ENCODE measurements around the gene C1QB. TPM values are rescaled to one million over a fixed set of nuclear protein-coding genes. Genes with fewer than 3 reads are reported as not detected.
"Not testable (repeated sequence)": the region's sequence is repeated elsewhere in the genome, so short reads cannot be mapped to it uniquely, and the experiment has no call there.

Gene C1QB
- total RNA-seq, 1 experiment from 2014 or later: not detected

DNA sequence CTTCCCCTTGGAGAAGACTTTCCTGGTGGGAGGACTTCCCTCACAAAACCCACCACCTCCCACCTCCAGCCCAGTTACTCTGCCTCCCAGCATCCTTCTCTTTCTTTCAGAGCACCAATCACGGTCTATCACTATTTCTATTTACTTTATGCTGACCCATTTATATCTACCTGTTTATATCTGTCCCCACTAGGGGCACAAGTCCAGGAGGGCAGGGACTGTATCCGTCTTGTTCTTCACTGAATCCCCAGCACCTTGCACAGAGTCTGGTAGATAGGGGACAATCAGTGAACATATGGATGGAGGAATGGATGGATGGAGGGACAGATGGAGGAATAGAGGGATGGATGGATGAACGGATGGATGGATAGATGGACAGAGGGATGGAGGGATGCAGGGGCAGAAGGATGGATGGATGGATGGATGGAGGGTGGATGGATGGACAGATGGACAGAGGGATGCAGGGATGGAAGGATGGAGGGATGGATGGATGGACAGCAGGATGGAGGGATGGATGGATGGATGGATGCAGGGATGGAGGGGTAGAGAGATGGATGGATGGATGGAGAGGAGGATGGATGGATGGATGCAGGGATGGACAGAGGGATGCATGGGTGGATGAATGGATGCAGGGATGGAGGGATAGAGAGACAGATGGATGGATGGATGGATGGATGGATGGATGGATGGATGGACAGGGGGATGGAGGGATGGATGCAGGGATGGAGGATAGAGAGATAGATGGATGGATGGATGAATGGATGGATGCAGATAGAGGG is 5.5 kb downstream of the C1QB start:
- DNase-seq (ENCODE audit: low spot score): no peak
- in situ Hi-C loops (cut with HindIII; ENCODE audit: low sequenced_read_pairs): no loop called here

DNA sequence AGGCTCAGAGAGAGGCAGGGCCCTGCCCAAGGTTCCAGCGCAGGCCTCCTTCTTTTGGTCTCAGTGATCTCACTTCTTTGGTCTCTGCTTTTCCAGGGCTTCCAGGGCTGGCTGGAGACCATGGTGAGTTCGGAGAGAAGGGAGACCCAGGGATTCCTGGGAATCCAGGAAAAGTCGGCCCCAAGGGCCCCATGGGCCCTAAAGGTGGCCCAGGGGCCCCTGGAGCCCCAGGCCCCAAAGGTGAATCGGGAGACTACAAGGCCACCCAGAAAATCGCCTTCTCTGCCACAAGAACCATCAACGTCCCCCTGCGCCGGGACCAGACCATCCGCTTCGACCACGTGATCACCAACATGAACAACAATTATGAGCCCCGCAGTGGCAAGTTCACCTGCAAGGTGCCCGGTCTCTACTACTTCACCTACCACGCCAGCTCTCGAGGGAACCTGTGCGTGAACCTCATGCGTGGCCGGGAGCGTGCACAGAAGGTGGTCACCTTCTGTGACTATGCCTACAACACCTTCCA is 7.7 kb downstream of the C1QB start:
- DNase-seq (ENCODE audit: low spot score): no peak
- in situ Hi-C loops (cut with HindIII; ENCODE audit: low sequenced_read_pairs): no loop called here

DNA sequence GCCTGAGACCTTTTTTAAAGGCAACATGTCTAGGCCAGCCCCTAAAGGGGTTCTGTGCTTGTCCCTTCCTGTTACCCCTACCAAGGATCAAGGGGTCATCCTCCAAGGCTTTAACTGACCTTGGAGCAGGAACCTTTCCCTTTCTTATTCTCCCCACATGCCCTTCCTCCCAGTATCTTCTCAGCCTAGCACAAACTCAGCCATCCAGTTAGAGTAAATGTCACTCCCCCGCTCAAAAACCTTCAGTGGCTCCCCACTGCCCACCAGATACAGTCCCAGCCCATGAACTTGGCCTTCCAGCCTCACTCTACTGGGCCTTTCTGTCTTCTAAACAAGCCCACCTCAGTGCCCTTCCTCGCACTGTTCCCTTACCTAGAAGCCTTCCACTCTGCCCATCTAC is 8.8 kb downstream of the C1QB start:
- no peak for DNase-seq (ENCODE audit: low spot score)
- in situ Hi-C loops (cut with HindIII; ENCODE audit: low sequenced_read_pairs): no loop called here

DNA sequence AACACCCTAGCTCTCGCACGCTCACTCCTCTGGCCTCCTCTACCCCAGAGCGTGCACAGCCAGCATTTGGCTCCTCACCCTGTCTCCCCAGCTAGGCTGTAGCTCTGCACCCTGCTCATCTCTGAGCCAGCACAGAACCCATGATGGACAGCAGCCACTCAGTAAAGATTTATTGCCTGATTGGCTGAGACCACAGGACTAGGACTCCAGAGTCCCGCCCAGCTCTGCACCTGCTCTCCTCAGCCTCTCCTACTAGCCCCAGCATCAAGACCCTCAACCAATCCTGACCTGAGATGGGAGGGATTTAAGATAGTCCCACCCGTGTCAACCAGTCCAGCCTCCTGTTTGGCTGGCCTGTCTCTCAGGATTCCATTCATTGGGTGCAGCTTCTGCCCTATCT is 9.3 kb downstream of the C1QB start:
- in situ Hi-C loops (cut with HindIII; ENCODE audit: low sequenced_read_pairs): no loop called here
- peak; percentile 25 for DNase-seq (ENCODE audit: low spot score)

DNA sequence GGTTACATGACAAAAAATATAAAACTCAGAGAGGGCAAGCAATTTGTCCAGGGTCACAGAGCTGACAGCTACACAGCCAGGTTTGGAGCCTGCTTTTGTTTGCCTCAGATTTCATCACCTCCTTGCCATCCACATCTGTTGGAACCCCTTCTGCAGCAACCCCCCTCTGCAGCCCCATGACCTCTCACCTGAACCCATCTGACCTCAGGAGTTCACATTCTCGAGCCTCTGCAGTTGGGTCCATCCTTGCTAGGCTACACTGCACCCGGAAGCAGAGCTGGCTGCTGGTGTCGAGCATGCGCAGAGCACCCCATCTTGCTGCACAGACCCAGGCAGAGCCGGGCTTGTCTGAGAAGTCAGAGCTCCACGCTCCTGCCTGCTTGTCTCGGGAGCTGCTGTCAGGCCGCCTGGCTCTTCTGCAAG is 10.0 kb downstream of the C1QB start:
- no peak for DNase-seq (ENCODE audit: low spot score)
- in situ Hi-C loops (cut with HindIII; ENCODE audit: low sequenced_read_pairs): no loop called here

DNA sequence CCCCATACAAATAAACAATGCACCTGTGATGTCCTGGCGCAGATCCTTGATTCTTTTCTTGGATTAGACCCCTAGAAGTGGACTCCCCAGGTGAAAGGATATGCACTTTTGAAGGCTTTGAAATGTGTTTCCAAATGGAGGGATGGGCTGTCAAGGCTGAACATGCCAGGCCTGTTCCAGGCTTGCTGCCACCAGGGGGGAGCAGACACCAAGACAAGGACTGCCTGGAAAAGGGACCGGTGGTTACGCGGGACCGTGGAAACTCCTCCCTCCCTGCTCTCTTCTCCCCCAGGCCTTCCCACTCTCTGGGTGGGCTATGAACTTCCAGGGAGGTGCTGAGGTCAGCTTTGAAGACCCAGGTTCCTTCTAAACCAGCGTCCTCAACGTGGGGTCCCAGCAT is 12.7 kb downstream of the C1QB start:
- in situ Hi-C loops (cut with HindIII; ENCODE audit: low sequenced_read_pairs): no loop called here
- no peak for DNase-seq (ENCODE audit: low spot score)

DNA sequence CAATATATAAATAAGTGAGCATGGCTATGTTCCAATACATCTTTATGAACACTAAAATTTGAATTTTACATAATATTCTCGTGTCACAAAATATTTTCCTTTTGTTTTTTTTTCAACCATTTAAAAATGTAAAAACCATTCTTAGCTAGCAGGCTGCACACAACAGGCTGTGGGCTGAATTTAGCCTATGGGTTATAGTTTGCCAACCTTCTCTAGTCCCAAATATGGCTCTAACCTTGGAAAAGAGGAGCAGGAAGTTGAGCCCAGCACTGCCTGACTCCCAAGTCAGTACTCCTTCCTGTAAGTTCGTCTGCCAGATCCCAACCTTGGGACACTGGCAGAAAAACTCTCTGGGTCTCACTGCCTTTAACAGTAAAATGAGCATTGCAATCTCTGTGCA is 13.4 kb downstream of the C1QB start:
- in situ Hi-C loops (cut with HindIII; ENCODE audit: low sequenced_read_pairs): no loop called here

DNA sequence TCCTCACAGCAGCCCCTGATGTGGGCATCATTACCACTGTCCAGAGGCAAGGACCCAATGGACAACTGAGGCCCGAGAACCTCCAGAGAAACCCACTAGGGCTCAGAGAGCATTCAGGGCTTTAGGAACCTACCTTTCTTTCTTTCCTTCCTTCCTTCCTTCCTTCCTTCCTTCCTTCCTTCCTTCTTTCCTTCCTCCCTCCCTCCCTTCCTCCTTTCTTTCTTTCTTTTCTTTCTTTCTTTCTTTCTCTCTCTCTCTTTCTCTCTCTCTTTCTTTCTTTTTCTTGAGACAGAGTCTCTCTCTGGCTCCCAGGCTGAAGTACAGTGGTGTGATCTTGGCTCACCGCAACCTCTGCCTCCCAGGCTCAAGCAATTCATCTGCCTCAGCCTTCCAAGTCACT is 15.8 kb downstream of the C1QB start:
- in situ Hi-C loops (cut with HindIII; ENCODE audit: low sequenced_read_pairs): not testable (repeated sequence)

More for the DNA sequence above, 13.4 kb downstream of the C1QB start:
- no peak for DNase-seq (ENCODE audit: low spot score)

DNA sequence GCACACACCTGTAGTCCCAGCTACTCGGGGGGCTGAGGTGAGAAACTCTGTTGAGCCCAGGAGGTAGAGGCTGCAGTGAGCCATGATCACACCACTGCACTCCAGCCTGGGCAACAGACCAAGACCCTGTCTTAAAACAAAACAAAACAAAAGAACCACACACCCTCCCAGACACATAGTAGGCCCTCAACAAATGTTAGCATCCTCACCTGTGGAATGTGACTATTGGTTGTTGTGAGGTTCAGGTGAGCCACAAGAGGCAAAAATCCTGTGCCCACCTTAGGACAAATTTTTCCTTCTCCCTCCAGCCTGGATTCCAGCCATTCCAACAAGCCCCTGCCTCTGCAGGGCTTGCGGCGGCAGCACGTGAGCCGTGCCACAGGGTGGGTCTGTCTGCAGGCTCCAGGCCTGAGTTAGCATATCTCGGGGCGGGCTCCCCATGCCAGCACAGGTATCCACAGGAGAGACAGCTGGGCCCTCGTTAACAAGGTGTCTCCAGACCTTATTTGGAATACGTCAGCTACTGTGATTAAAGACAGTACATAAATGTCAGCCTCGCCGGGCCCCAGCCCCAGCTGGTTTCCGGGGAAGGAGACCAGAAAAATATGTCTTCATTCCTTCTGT is 17.4 kb downstream of the C1QB start:
- no peak for DNase-seq (ENCODE audit: low spot score)
- in situ Hi-C loops (cut with HindIII; ENCODE audit: low sequenced_read_pairs): no loop called here

More for the DNA sequence above, 15.8 kb downstream of the C1QB start:
- not testable (repeated sequence) for DNase-seq (ENCODE audit: low spot score)

DNA sequence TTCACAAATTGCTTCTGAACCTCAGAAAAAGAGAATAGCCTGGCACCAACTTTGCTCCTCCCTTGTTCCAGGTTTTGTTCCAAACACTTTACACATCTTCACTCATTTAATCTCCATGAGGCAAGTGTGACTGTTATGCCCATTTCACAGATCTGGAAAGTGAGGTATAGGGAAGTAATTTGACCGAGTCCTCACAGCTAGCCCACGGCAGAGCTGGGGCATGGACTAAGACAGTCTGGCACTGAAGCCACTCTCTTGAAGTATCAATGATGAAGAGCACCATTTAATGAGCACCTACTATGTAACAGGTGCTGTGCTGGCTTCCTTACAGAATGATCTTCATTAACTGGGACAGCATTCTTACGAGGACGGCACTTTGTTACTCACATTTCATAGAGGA is 19.0 kb downstream of the C1QB start:
- in situ Hi-C loops (cut with HindIII; ENCODE audit: low sequenced_read_pairs): no loop called here
- no peak for DNase-seq (ENCODE audit: low spot score)

DNA sequence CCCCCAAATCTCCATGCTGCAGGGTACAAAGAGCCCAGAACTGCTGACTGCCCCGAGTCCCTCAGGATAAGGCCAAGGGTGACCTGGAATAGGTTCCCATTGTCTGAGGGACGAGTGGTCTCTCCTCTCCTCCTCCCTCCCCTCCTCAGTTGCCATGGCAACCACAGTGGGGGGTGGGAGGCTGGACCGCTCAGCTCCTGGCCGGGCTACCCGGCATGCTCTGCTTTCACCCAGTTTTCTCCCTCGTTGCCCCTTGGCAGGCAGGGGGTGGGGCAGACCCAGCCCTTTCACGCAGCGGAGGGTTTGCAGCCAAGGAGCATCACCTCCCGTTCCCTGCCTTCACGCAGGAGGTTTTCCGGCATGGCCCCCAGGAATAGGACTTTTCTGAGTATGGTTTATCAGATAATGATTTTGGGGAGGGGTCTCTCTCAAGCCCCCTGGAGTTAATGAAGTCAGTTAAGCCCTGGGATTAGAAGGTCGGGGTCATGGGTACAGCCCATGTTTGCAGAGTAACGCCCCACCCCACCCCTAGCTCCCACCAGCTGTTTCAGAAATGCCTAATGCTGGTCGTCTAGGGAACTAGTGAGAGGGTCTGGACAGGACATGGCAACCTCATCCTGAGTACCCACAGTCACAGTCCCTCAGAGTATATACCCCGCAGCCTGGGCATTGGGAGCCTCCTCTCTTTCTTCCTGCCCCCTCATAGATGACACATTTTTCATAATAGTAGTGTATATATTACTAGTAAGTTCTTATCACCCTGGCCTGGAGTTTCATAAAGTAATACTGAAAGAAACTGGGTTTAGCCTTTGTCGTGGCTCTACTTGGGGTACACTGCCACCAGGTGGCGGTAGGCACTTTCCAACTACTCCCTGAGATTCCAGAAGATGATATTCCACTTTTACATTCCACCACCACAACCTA is 20.7 kb downstream of the C1QB start:
- DNase-seq (ENCODE audit: low spot score): peak; percentile 33
- in situ Hi-C loops (cut with HindIII; ENCODE audit: low sequenced_read_pairs): no loop called here

DNA sequence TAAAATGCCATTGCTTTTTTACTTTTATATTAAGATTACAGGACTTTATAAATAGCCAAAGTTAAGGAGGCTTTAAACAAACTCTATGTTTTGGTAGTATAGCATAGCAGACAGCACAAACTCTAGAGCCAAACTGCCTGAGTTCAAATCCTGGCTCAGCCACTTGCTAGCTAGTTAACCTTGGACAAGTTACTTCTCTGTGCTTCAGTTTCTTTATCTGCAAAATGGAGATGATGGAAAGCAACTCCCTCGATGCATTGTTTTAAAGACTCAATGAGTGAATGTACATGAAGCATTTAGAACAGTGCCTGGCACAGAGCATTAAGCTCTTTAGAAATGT is 21.3 kb downstream of the C1QB start:
- DNase-seq (ENCODE audit: low spot score): no peak
- in situ Hi-C loops (cut with HindIII; ENCODE audit: low sequenced_read_pairs): no loop called here

DNA sequence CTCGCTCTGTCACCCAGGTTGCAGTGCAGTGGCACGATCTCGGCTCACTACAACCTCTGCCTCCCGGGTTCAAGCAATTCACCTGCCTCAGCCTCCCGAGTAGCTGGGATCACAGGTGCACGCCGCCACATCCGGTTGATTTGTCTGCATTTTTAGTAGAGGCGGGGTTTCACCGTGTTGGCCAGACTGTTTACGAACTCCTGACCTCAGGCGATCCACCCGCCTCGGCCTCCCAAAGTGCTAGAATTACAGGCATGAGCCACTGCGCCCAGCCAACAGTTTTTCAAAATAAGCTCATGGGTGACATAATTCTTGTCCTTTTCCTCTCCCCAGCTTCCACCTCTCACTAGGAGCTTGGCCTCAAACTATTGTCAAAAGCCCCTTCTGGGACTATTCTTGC is 23.1 kb downstream of the C1QB start:
- in situ Hi-C loops (cut with HindIII; ENCODE audit: low sequenced_read_pairs); DNase-seq (ENCODE audit: low spot score): not testable (repeated sequence)

DNA sequence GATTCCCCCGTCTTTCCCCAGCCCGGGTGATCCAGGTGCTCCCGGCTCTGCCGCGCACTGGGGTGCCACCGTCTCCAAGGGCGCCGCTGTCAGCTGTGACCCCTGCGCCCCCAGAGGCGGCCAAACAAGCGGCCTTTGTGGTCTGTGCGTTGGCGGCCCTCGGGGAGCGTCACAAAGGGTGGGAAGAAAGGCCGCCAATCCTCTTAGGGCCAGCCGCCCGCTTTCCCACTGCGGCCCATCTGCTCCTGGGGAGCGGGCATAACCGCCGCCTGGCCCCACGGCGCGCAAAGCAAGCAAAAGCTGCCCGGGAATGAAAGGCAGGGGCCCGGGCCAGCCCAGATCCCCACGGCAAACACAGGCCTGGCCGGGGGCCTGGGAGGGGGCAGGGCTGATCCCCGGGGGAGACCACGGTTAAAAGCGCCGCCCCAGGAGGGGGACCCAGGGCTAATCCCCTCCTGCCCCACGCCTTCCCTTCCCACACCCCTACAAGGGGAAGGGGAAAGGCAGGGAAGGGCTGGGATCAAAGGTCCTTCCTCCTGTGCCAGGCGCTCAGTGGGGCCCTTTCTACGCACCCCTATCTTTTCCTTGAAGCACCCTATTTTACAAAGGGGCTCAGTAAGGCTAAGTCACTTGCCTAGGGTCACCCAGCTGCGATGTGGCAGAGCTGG is 24.0 kb downstream of the C1QB start:
- in situ Hi-C loops (cut with HindIII; ENCODE audit: low sequenced_read_pairs): no loop called here
- DNase-seq (ENCODE audit: low spot score): no peak

DNA sequence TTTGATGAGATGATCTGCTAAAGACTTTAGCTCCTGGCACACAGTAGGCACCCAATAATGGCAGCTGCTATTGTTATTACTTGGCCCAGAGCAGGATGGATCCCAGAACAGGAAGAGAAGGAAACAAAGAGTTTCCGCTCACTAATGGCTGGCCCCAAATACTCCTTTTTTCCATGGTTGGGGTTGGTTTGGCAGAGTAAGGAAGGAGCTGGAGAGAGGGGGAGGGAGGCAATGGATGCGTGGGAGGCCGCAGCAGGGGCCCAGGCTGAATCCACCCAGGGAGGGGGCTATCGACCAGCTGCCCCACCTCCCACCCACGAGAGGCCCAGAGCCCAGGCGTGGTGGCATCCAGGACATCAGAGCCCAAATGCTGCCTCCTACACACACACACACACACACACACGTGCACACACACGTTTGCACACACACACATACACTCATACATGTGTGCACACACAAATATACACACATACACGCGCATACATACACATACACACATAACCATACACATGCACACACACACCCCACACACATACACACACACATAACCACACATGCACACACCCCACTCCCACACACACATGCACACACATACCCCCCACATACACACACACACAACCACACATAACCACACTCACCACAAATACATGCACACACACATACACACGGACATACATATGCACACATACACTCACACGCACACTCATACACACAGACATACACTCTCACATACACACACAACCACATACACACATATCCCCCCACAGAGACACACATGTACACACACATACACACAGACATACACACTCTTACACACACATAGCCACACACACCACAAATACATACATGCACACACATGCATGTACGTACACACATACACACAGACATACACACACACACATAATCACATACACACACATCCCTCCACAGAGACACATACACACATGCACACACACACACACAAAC is 25.2 kb downstream of the C1QB start:
- in situ Hi-C loops (cut with HindIII; ENCODE audit: low sequenced_read_pairs): no loop called here
- no peak for DNase-seq (ENCODE audit: low spot score)

DNA sequence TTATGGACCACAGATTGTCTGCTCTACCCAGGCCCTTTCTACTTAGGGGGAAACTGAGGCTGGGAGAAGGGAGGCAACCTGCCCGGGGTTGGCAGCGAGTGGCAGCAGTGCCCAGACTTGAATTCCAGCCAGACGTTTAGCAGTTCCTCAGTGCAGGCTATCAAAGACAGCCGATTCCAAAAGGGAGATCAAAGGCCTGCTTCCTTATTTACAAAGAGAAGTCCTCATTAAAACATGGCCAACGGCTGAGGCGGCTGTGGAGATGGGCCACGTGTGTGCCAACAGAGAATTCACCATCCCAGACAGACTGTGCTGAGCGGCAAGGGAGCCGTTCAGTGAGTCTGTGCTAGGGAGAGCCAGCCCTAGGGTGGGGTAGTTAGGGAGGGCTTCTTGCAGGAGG is 27.7 kb downstream of the C1QB start:
- DNase-seq (ENCODE audit: low spot score): no peak
- in situ Hi-C loops (cut with HindIII; ENCODE audit: low sequenced_read_pairs): no loop called here

DNA sequence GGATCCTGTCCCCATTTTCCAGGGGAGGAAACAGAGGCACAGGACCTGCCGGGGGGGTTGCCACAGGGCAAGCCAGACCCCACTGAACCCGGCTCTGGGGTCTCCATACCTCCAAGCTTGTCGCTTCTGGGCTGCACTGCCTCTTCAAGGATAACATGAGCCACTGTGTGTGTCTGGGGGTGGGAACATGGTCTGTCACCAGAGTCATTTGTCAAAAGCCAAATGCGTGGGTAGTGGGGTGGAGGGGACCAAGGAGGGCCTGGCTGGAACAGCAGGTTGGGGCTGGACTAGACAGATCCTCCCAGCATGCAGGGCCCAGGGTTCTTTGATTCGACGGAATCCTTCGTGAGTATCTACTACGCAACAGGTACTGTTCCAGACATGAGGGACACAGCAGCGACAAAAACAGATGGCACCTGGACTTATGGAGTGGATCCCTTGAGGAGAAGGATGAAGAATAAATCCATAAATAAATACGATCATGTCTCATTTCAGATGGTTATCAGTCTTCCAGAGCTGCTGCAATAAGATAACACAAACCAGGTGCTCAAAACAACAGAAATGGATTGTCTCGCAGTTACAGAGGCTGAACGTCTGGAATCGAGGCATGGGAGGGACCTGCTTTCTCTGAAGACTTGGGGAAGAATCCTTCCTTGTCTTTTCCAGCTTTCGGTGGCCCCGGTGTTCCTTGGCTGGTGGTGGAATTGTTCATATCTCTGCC is 28.7 kb downstream of the C1QB start:
- no peak for DNase-seq (ENCODE audit: low spot score)
- in situ Hi-C loops (cut with HindIII; ENCODE audit: low sequenced_read_pairs): no loop called here

DNA sequence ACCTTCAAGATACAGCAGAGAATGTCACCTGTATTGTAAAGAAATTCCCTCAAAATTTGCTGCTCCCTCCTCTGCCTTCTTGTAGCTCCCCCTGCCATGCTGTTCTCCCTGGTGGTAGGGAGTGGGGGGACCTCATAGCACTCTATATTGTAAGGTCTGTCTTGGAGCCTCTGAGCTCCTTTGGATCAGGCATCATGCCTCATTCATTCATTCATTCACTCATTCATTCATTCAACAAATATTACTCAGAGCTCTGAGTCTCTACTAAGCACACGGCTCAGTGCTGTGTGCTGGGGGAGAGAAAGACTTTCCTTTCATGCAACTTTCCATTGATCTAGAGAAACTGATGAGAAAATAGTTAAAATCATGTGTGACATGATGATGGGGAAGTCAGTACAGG is 30.5 kb downstream of the C1QB start:
- in situ Hi-C loops (cut with HindIII; ENCODE audit: low sequenced_read_pairs): no loop called here
- DNase-seq (ENCODE audit: low spot score): no peak
